SK-N-MC (cell line): ENCODE results near the gene CCNJL.

Experiments
- EZH2 ChIP-seq: fragments of 200-600 bp; sonication (generic); IDR thresholded peaks from one replicate; pipeline ENCODE4 v1.6.1; 2017; ENCODE audit warnings: antibody characterized with exemption
- POLR2AphosphoS5 ChIP-seq: IDR thresholded peaks from 2 replicates; pipeline ENCODE4 v1.6.1; 2012; ENCODE audit warnings: mild to moderate bottlenecking, low read depth, low read length, borderline replicate concordance

- TF ChIP-seq POLR2AphosphoS5 (no peak), EZH2 (no peak)
Observed at GRCh38 chr5:160318409-160318808, 6.0 kb upstream of the CCNJL start.
